Ovary (tissue), 9 donors: ENCODE measurements around the gene LBHD1. TPM values are rescaled to one million over a fixed set of nuclear protein-coding genes. Genes with fewer than 3 reads are reported as not detected.

Source experiments
- DNase-seq, 5 donors: peaks; one replicate each; pipeline ENCODE4 v3.0.0-alpha.2; 2019 to 2020
- H3K27ac ChIP-seq, 2 donors: fragments of 200-600 bp; one replicate each; pipeline versions ENCODE4 v1.5.1 to v1.8.0; 2019 to 2022
- H3K27me3 ChIP-seq: fragments of 200-600 bp; one replicate; pipeline ENCODE4 v1.8.0; 2022
- H3K36me3 ChIP-seq: fragments of 200-600 bp; sonication (generic); one replicate; pipeline ENCODE4 v1.5.1; 2019
- H3K4me1 ChIP-seq: one replicate; pipeline ENCODE4 v1.8.1; 2013; ENCODE audit warnings: mild to moderate bottlenecking, moderate library complexity; ENCODE audit not compliant: insufficient read depth
- H3K4me3 ChIP-seq: fragments of 200-600 bp; sonication (generic); one replicate; pipeline ENCODE4 v1.5.1; 2017
- H3K9me3 ChIP-seq, 2 donors: fragments of 200-600 bp in 1 of 2; sonication (generic) in 1 of 2; one replicate each; pipeline versions ENCODE4 v1.5.1 to v1.8.1; 2013 to 2019; ENCODE audit warnings: mild to moderate bottlenecking in 1 of 2, moderate library complexity in 1 of 2
- EP300 ChIP-seq: sonication (generic); formaldehyde crosslinking; IDR thresholded peaks from one replicate; pipeline ENCODE4 v1.6.1; 2017; ENCODE audit warnings: antibody characterized with exemption
- POLR2A ChIP-seq: fragments of 450-650 bp; IDR thresholded peaks from one replicate; pipeline ENCODE4 v1.6.1; 2017; ENCODE audit warnings: antibody characterized with exemption, mild to moderate bottlenecking, moderate library complexity
- WGBS, 3 donors: extraction: QIAGEN DNeasy Blood & Tissue Kit in 1 of 3; methylation state at CpG; one replicate each; pipeline versions ENCODE4 v1.1.5 to v1.1.7; 2013 to 2017; 5-methylcytosine and 5-hydroxymethylcytosine counted together
- intact Hi-C, 4 donors: fragments of 100-400 bp; cut with DNase I; formaldehyde crosslinking; loops; one replicate each; pipeline versions ENCODE4 v1.11.0 to v1.15.1; 2022 to 2023
- polyA plus RNA-seq, 2 donors: library from polyadenylated mRNA; stranded (reverse); fragments of 200-250 nt in 1 of 2; fragments of 350-450 nt in 1 of 2; fragmentation: Illumina TruSeq in 1 of 2; extraction: RNeasy Lipid Tissue Mini Kit (QIAGEN cat#74804) in 1 of 2; gene quantifications; one replicate each; pipeline ENCODE4 v1.2.3, GENCODE V29; 2013 to 2014
- total RNA-seq, 7 donors: library from RNA; depleted of rRNA in 2 of 7; stranded (reverse); fragments of >200 nt in 2 of 7; fragmentation: NEBNext Ultra II Directional in 3 of 7; extraction: Animal tissue kit (Norgen Biotek cat#: 25700) in 3 of 7; gene quantifications; one replicate each; pipeline versions ENCODE4 v1.1.0 to v1.2.4, GENCODE V29; 2016 to 2023
- TF ChIP-seq, protein P1 (sequence below), 3 donors: fragments of 450-650 bp in 2 of 3; fragments of 200-600 bp in 1 of 3; IDR thresholded peaks; one replicate each; pipeline versions ENCODE4 v1.5.1 to v1.8.0; 2016 to 2022; ENCODE audit warnings: antibody characterized with exemption in 3 of 3, mild to moderate bottlenecking in 1 of 3
- donor health status: DM: no; HTN: no; CAD: no; lungs with moderate emphysema.
- donor health status: DM: no; HTN: no; CAD: no.
- donor health status: Bipolar disorder and iron deficiency.
- donor health status: DM: yes; HTN: yes; CAD: no.
- donor health status: DM: no; HTN: no; CAD: no.
- donor health status: DM: yes; HTN: yes; CAD: no.

LBHD1 gene
- total and polyA plus RNA-seq, 9 donors, result 2.4 to 6.0 (median 4.6) TPM

DNA sequence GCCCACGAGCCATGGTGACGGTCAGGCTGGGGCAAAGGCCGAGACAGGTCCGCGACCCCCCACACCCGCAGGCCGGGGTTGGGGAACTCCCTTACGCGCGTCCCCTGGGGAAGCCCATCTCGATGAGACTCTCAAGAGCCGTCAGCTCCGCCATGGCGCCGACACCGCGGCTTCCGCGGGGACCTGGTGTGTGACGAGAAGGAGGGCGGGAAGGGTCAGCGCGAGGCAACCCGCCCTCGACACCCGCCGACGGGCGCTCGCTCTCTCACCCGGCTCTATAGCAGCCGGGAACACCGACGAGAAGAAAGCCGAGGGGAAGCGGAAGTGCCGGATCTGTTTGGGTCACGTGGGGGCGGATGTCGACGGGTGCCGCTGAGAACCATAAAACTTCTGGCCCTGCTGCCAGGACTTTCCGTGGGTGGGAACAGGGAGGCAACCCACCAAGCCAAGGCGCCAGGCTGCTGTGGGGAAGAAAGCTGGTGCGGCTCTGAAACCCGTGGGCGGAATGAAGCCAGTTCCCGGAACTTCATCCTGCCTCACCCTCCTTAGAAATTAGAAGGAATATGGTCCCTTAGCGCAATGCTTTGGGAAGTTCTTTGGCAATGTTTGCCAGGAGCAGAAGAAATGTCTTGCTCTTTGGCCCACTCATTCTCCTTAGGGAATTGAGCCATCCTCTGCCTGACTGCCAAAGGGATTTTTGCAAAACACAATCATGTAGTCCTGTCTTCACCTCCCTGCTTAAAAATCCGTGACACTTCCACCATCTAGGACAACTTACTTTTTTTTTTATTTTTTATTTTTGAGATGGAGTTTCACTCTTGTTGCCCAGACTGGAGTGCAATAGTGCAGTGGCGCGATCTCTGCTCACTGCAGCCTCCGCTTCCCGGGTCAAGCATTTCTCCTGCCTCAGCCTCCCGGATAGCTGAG is 7.0 kb upstream of the LBHD1 start, which contains the start of gene UBXN1:
UBXN1 (minus strand) TSS at position 304 of the 927 bp plus-strand sequence; CDS start at position 154, 150 bp downstream.
- Histone ChIP-seq H3K4me3 (peak within 1 kb of the TSS; percentile 60), H3K36me3 (no peaks in the 10 kb centered on the region), H3K27ac (peak within 1 kb of the TSS; percentile 73 to 82), H3K9me3 (no peaks in the 10 kb centered on the region), H3K4me1 (peaks cover 3% of the 10 kb centered on the region), H3K27me3 (no peaks in the 10 kb centered on the region)
- 1 to 5% (median 2%) methylated on average over 42 to 55 of the region's 55 CpGs for WGBS, 3 donors
- peak; percentile 88 to 92 (median 90) for DNase-seq
- intact Hi-C loops, result loop anchor here in 2 of 4 donors (5.0 to 10.0 kb wide), 2 partner anchors 48 to 284 kb away; partner anchors contain the start of genes HNRNPUL2 (in 1 of the 2) and TTC9C (in 1 of the 2)
- TF ChIP-seq, protein P1, sequence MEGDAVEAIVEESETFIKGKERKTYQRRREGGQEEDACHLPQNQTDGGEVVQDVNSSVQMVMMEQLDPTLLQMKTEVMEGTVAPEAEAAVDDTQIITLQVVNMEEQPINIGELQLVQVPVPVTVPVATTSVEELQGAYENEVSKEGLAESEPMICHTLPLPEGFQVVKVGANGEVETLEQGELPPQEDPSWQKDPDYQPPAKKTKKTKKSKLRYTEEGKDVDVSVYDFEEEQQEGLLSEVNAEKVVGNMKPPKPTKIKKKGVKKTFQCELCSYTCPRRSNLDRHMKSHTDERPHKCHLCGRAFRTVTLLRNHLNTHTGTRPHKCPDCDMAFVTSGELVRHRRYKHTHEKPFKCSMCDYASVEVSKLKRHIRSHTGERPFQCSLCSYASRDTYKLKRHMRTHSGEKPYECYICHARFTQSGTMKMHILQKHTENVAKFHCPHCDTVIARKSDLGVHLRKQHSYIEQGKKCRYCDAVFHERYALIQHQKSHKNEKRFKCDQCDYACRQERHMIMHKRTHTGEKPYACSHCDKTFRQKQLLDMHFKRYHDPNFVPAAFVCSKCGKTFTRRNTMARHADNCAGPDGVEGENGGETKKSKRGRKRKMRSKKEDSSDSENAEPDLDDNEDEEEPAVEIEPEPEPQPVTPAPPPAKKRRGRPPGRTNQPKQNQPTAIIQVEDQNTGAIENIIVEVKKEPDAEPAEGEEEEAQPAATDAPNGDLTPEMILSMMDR (IDR thresholded peaks at IDR 0.05), result no peak
- peak; percentile 57 for TF ChIP-seq POLR2A
- TF ChIP-seq EP300, result peak; percentile 63

DNA sequence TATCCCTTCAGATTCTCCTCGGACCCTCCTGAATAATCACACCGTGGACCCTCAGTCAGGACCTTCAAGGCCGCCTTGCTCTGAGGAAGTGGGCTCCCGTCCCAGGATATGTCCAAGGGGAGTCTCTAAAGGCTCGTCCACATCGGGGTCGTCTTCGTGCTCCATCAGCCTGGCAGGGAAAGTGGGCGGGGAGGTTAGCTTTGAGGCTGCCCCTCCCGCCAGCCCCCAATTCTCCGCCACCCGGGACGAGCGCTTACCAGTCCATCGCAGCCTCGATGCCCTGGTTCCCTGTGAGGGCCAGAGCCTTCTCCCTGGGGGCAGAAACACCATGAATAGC is 6.3 kb upstream of the LBHD1 start:
- DNase-seq, result no peak
- intact Hi-C loops, result loop anchor here in 2 of 4 donors (5.0 to 10.0 kb wide), 2 partner anchors 49 to 284 kb away; partner anchors contain the start of genes HNRNPUL2 (in 1 of the 2) and TTC9C (in 1 of the 2)
- 1 to 4% (median 2%) methylated on average over 16 of the region's 16 CpGs for WGBS, 3 donors
- H3K27me3 ChIP-seq, result no peaks in the 10 kb centered on the region
- H3K4me1 ChIP-seq, result peaks cover 3% of the 10 kb centered on the region
- no peak for TF ChIP-seq EP300
- peak overlapping the region; percentile 60 for H3K4me3 ChIP-seq
- no peaks in the 10 kb centered on the region for H3K9me3 ChIP-seq
- peak overlapping the region; percentile 73 to 82 for H3K27ac ChIP-seq
- H3K36me3 ChIP-seq, result no peaks in the 10 kb centered on the region

DNA sequence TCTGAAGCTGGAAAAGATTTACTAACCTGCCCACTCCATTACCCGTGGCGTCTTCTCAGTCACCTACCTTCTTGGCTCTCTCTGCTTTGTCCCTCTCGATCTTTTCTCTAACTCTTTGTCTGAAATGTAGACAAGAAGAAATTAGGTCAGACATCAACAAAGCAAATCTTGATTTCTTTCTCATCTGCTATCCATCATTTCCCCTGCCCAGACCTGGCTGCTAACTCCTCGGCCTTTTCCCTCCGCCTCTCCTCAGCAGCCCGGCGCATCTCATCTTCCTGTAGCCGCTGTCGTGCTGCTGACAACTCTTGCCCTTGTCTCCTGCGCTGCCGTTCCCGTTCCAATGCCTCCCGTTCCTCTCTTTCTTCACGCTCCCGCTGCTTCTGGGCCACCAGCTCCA is 5.6 kb upstream of the LBHD1 start:
- WGBS, 3 donors, result 67 to 73% (median 69%) methylated on average over 15 of the region's 15 CpGs
- no peaks in the 10 kb centered on the region for H3K9me3 ChIP-seq
- H3K27me3 ChIP-seq, result no peaks in the 10 kb centered on the region
- intact Hi-C loops, result loop anchor here in 2 of 4 donors (5.0 to 10.0 kb wide), 2 partner anchors 50 to 283 kb away; partner anchors contain the start of genes HNRNPUL2 (in 1 of the 2) and TTC9C (in 1 of the 2)
- TF ChIP-seq POLR2A (no peak), EP300 (no peak)
- TF ChIP-seq, protein P1 (IDR thresholded peaks at IDR 0.05), result no peak
- no peak overlapping the region for H3K27ac ChIP-seq
- DNase-seq, result no peak
- no peaks in the 10 kb centered on the region for H3K36me3 ChIP-seq
- H3K4me3 ChIP-seq, result no peak overlapping the region
- H3K4me1 ChIP-seq, result peaks cover 6% of the 10 kb centered on the region

DNA sequence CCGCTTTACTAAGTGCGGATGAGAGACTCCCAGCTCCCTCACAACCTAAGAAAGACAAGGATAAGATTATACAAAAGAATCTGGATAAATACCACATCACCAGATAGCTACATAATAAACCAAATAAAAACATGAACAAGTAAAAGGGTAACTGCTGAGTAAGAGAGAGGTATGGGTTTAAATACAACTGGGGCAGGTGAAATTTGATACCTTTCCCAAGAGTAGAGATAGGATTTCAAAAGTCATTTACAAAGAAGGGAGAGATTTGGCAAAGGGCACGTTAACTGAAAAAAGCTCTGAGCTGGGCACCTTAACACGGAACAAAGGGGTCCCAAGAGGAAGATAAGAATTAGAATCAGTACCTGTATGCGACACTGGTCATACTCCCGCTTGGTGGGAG is 5.1 kb upstream of the LBHD1 start:
- intact Hi-C loops, result loop anchor here in 2 of 4 donors (5.0 to 10.0 kb wide), 2 partner anchors 50 to 282 kb away; partner anchors contain the start of genes HNRNPUL2 (in 1 of the 2) and TTC9C (in 1 of the 2)
- H3K4me1 ChIP-seq, result peaks cover 8% of the 10 kb centered on the region
- no peaks in the 10 kb centered on the region for H3K27me3 ChIP-seq
- 68 to 72% (median 69%) methylated on average over 6 of the region's 6 CpGs for WGBS, 3 donors
- no peak overlapping the region for H3K27ac ChIP-seq
- H3K9me3 ChIP-seq, result no peaks in the 10 kb centered on the region
- no peak overlapping the region for H3K4me3 ChIP-seq
- DNase-seq, result no peak
- no peaks in the 10 kb centered on the region for H3K36me3 ChIP-seq
- TF ChIP-seq, protein P1 (IDR thresholded peaks at IDR 0.05), result no peak
- TF ChIP-seq EP300, result no peak
- no peak for TF ChIP-seq POLR2A
